Stomach smooth muscle (tissue), 2 donors: ENCODE data around the gene SLC39A9.
"Not testable (repeated sequence)": the region's sequence is repeated elsewhere in the genome, so short reads cannot be mapped to it uniquely, and the experiment has no call there.

Experiments
- H3K27ac ChIP-seq: one replicate; pipeline ENCODE4 v1.7.0; 2013; ENCODE audit warnings: mild to moderate bottlenecking, low read length, inconsistent platforms
- H3K27me3 ChIP-seq, 2 donors: one replicate each; pipeline ENCODE4 v1.7.0; 2013; ENCODE audit warnings: low read length in 2 of 2; ENCODE audit not compliant: insufficient read depth in 2 of 2, control insufficient read depth in 1 of 2
- H3K36me3 ChIP-seq, 2 donors: one replicate each; pipeline ENCODE4 v1.7.0; 2013; ENCODE audit warnings: low read length in 2 of 2; ENCODE audit not compliant: control insufficient read depth in 2 of 2, insufficient read depth in 2 of 2
- H3K4me1 ChIP-seq: one replicate; pipeline ENCODE4 v1.7.0; 2013; ENCODE audit warnings: low read length; ENCODE audit not compliant: control insufficient read depth, insufficient read depth
- H3K4me3 ChIP-seq, 2 donors: one replicate each; pipeline ENCODE4 v1.7.0; 2013; ENCODE audit warnings: low read length in 2 of 2
- H3K9ac ChIP-seq, 2 donors: one replicate each; pipeline ENCODE4 v1.7.0; 2013; ENCODE audit warnings: low read length in 2 of 2, mild to moderate bottlenecking in 1 of 2
- H3K9me3 ChIP-seq, 2 donors: one replicate each; pipeline ENCODE4 v1.7.0; 2013; ENCODE audit warnings: low read length in 2 of 2; ENCODE audit not compliant: control insufficient read depth in 2 of 2
- donor health status: healthy.
- donor health status: Pancreatic carcinoma.

SLC39A9 gene

GRCh38 chr14:69485315-69485660 lies 86.8 kb downstream of the SLC39A9 start:
- Histone ChIP-seq H3K9ac (no peak overlapping the region), H3K9me3 (no peaks in the 10 kb centered on the region), H3K4me3 (peak overlapping the region in 1 of 2 donors; percentile 64)

GRCh38 chr14:69485701-69486100 lies 87.2 kb downstream of the SLC39A9 start:
- no peak overlapping the region for H3K4me3 ChIP-seq
- H3K9me3 ChIP-seq, result no peaks in the 10 kb centered on the region
- H3K9ac ChIP-seq, result no peak overlapping the region
- peaks cover 18% of the 10 kb centered on the region for H3K4me1 ChIP-seq
- H3K27ac ChIP-seq, result no peak overlapping the region
- H3K36me3 ChIP-seq, result no peaks in the 10 kb centered on the region
- peaks cover 32 to 34% of the 10 kb centered on the region in 2 donors for H3K27me3 ChIP-seq

More at GRCh38 chr14:69485315-69485660, 86.8 kb downstream of the SLC39A9 start:
- Histone ChIP-seq H3K27me3 (peaks cover 32 to 34% of the 10 kb centered on the region in 2 donors), H3K27ac (no peak overlapping the region), H3K4me1 (peaks cover 18% of the 10 kb centered on the region), H3K36me3 (no peaks in the 10 kb centered on the region)

GRCh38 chr14:69487226-69487625 lies 88.7 kb downstream of the SLC39A9 start:
- H3K27ac ChIP-seq, result no peak overlapping the region
- no peaks in the 10 kb centered on the region for H3K36me3 ChIP-seq
- H3K27me3 ChIP-seq, result peaks cover 31 to 34% of the 10 kb centered on the region in 2 donors

GRCh38 chr14:69487771-69488170 lies 89.3 kb downstream of the SLC39A9 start:
- Histone ChIP-seq H3K4me1 (peaks cover 18% of the 10 kb centered on the region), H3K27me3 (peaks cover 27 to 34% of the 10 kb centered on the region in 2 donors), H3K27ac (no peak overlapping the region), H3K9me3 (no peaks in the 10 kb centered on the region), H3K9ac (no peak overlapping the region), H3K36me3 (no peaks in the 10 kb centered on the region), H3K4me3 (no peak overlapping the region)

More at GRCh38 chr14:69487226-69487625, 88.7 kb downstream of the SLC39A9 start:
- Histone ChIP-seq H3K9me3 (no peaks in the 10 kb centered on the region), H3K9ac (no peak overlapping the region), H3K4me1 (peaks cover 18% of the 10 kb centered on the region), H3K4me3 (no peak overlapping the region)

GRCh38 chr14:69489495-69489894 lies 91.0 kb downstream of the SLC39A9 start:
- Histone ChIP-seq H3K9me3 (no peaks in the 10 kb centered on the region), H3K36me3 (no peaks in the 10 kb centered on the region), H3K4me3 (no peak overlapping the region), H3K4me1 (peaks cover 7% of the 10 kb centered on the region), H3K9ac (no peak overlapping the region), H3K27ac (no peak overlapping the region), H3K27me3 (peaks cover 16 to 23% of the 10 kb centered on the region in 2 donors)

GRCh38 chr14:69490219-69490918 lies 91.9 kb downstream of the SLC39A9 start:
- Histone ChIP-seq H3K4me3 (no peak overlapping the region), H3K9me3 (no peaks in the 10 kb centered on the region), H3K36me3 (no peaks in the 10 kb centered on the region), H3K27ac (no peak overlapping the region), H3K27me3 (peaks cover 14% of the 10 kb centered on the region in 2 donors), H3K9ac (no peak overlapping the region), H3K4me1 (no peaks in the 10 kb centered on the region)

GRCh38 chr14:69491193-69491592 lies 92.7 kb downstream of the SLC39A9 start:
- Histone ChIP-seq H3K36me3 (no peaks in the 10 kb centered on the region), H3K9ac (no peak overlapping the region), H3K4me3 (no peak overlapping the region), H3K9me3 (no peaks in the 10 kb centered on the region), H3K4me1 (no peaks in the 10 kb centered on the region), H3K27me3 (peaks cover 6 to 7% of the 10 kb centered on the region in 2 donors), H3K27ac (no peak overlapping the region)

GRCh38 chr14:69493038-69493437 lies 94.5 kb downstream of the SLC39A9 start:
- Histone ChIP-seq H3K27ac (no peak overlapping the region), H3K9ac (no peak overlapping the region), H3K4me1 (no peaks in the 10 kb centered on the region), H3K27me3 (peaks cover 0 to 2% of the 10 kb centered on the region in 2 donors), H3K36me3 (no peaks in the 10 kb centered on the region), H3K4me3 (no peak overlapping the region), H3K9me3 (no peaks in the 10 kb centered on the region)

GRCh38 chr14:69493791-69494190 lies 95.3 kb downstream of the SLC39A9 start:
- H3K27ac ChIP-seq, result no peak overlapping the region
- no peaks in the 10 kb centered on the region for H3K36me3 ChIP-seq
- H3K27me3 ChIP-seq, result peaks cover 0 to 2% of the 10 kb centered on the region in 2 donors
- no peaks in the 10 kb centered on the region for H3K9me3 ChIP-seq
- no peak overlapping the region for H3K9ac ChIP-seq
- H3K4me1 ChIP-seq, result no peaks in the 10 kb centered on the region
- H3K4me3 ChIP-seq, result no peak overlapping the region

- Histone ChIP-seq H3K36me3 (no peaks in the 10 kb centered on the region), H3K4me3 (no peak overlapping the region), H3K27me3 (peaks cover 0 to 2% of the 10 kb centered on the region in 2 donors), H3K27ac (no peak overlapping the region), H3K4me1 (no peaks in the 10 kb centered on the region), H3K9me3 (no peaks in the 10 kb centered on the region), H3K9ac (no peak overlapping the region)
These were observed 96.9 kb downstream of the SLC39A9 start for GRCh38 chr14:69495341-69495921.

- H3K9me3 ChIP-seq, H3K4me3 ChIP-seq, H3K27me3 ChIP-seq, H3K9ac ChIP-seq, H3K36me3 ChIP-seq, H3K27ac ChIP-seq: not testable (repeated sequence)
- peaks cover 18% of the 10 kb centered on the region for H3K4me1 ChIP-seq
These were observed 99.4 kb downstream of the SLC39A9 start for GRCh38 chr14:69497866-69498265.
